SK-N-SH treated with all-trans-retinoic acid at 6 μM for 48 hours (cell line): ENCODE measurements around the gene EGFL8.

ENCODE experiments used
- ATAC-seq: fragments of 200-7000 bp; cut with Tn5 transposase; 3 replicates; pipeline ENCODE4 v1.9.1; 2020; ENCODE audit warnings: mild to moderate bottlenecking, moderate library complexity
- ARNTL ChIP-seq: fragments of 450-650 bp; formaldehyde crosslinking; IDR thresholded peaks from 2 replicates; pipeline ENCODE4 v1.5.0; 2020; ENCODE audit warnings: low read depth, mild to moderate bottlenecking, moderate library complexity, borderline replicate concordance
- BACH2 ChIP-seq: fragments of 250-450 bp; sonication (Bioruptor Pico); IDR thresholded peaks from 2 replicates; pipeline ENCODE4 v1.9.0; 2021; ENCODE audit warnings: mild to moderate bottlenecking, borderline replicate concordance
- CREB5 ChIP-seq: fragments of 250-450 bp; sonication (Bioruptor Pico); IDR thresholded peaks from 2 replicates; pipeline ENCODE4 v1.5.1; 2020; ENCODE audit warnings: low read depth, mild to moderate bottlenecking, moderate library complexity
- CSRNP3 ChIP-seq: fragments of 250-450 bp; sonication (Bioruptor Pico); IDR thresholded peaks from 2 replicates; pipeline ENCODE4 v1.5.1; 2021; ENCODE audit warnings: mild to moderate bottlenecking, moderate library complexity
- ESRRG ChIP-seq: fragments of 250-450 bp; sonication (Bioruptor Pico); IDR thresholded peaks from 2 replicates; pipeline ENCODE4 v1.6.1; 2021; ENCODE audit warnings: mild to moderate bottlenecking
- GLIS3 ChIP-seq: fragments of 250-450 bp; sonication (Bioruptor Pico); IDR thresholded peaks from 2 replicates; pipeline ENCODE4 v1.5.0; 2020; ENCODE audit warnings: mild to moderate bottlenecking, moderate library complexity
- ISL1 ChIP-seq: fragments of 250-450 bp; sonication (Bioruptor Pico); IDR thresholded peaks from 2 replicates; pipeline ENCODE4 v2.1.2; 2022; ENCODE audit warnings: mild to moderate bottlenecking, moderate library complexity
- OSR1 ChIP-seq: fragments of 250-450 bp; sonication (Bioruptor Pico); IDR thresholded peaks from 2 replicates; pipeline ENCODE4 v1.8.0; 2022; ENCODE audit warnings: moderate library complexity, mild to moderate bottlenecking, inconsistent platforms
- PATZ1 ChIP-seq: fragments of 250-450 bp; sonication (Bioruptor Pico); IDR thresholded peaks from 2 replicates; pipeline ENCODE4 v1.8.0; 2020; ENCODE audit warnings: mild to moderate bottlenecking, moderate library complexity, borderline replicate concordance
- POU6F1 ChIP-seq: fragments of 250-450 bp; sonication (Bioruptor Pico); IDR thresholded peaks from 2 replicates; pipeline ENCODE4 v1.8.0; 2021; ENCODE audit warnings: low read depth, mild to moderate bottlenecking, moderate library complexity, borderline replicate concordance
- PPARA ChIP-seq: fragments of 250-450 bp; sonication (Bioruptor Pico); IDR thresholded peaks from 2 replicates; pipeline ENCODE4 v1.5.0; 2020; ENCODE audit warnings: mild to moderate bottlenecking, borderline replicate concordance
- RARB ChIP-seq: fragments of 250-450 bp; sonication (Bioruptor Pico); IDR thresholded peaks from 2 replicates; pipeline ENCODE4 v1.8.0; 2021; ENCODE audit warnings: mild to moderate bottlenecking, moderate library complexity
- SNAI2 ChIP-seq: fragments of 250-450 bp; sonication (Bioruptor Pico); IDR thresholded peaks from 2 replicates; pipeline ENCODE4 v1.5.0; 2020; ENCODE audit warnings: mild to moderate bottlenecking, moderate library complexity
- TCF4 ChIP-seq: fragments of 250-450 bp; sonication (Bioruptor Pico); IDR thresholded peaks from 2 replicates; pipeline ENCODE4 v1.8.0; 2021; ENCODE audit warnings: mild to moderate bottlenecking, moderate library complexity, borderline replicate concordance
- TOX ChIP-seq: fragments of 250-450 bp; sonication (Bioruptor Pico); IDR thresholded peaks from 2 replicates; pipeline ENCODE4 v1.8.0; 2021; ENCODE audit warnings: mild to moderate bottlenecking, moderate library complexity, borderline replicate concordance
- TSHZ2 ChIP-seq: fragments of 250-450 bp; sonication (Bioruptor Pico); IDR thresholded peaks from 2 replicates; pipeline ENCODE4 v1.5.0; 2020; ENCODE audit warnings: mild to moderate bottlenecking, moderate library complexity
- ZC3H10 ChIP-seq: fragments of 250-450 bp; sonication (Bioruptor Pico); IDR thresholded peaks from 2 replicates; pipeline ENCODE4 v1.5.1; 2021; ENCODE audit warnings: mild to moderate bottlenecking, moderate library complexity
- ZFP3 ChIP-seq: fragments of 250-450 bp; sonication (Bioruptor Pico); IDR thresholded peaks from 2 replicates; pipeline ENCODE4 v1.5.0; 2020; ENCODE audit warnings: mild to moderate bottlenecking, moderate library complexity
- ZFP30 ChIP-seq: fragments of 450-650 bp; formaldehyde crosslinking; IDR thresholded peaks from 2 replicates; pipeline ENCODE4 v1.5.0; 2022; ENCODE audit warnings: mild to moderate bottlenecking, moderate library complexity
- ZNF565 ChIP-seq: fragments of 450-650 bp; formaldehyde crosslinking; conservative IDR thresholded peaks from 2 replicates; pipeline ENCODE4 v1.5.0; 2020; ENCODE audit warnings: low read depth, mild to moderate bottlenecking, moderate library complexity
- ZNF70 ChIP-seq: fragments of 450-650 bp; formaldehyde crosslinking; IDR thresholded peaks from 2 replicates; pipeline ENCODE4 v1.5.0; 2020; ENCODE audit warnings: mild to moderate bottlenecking, moderate library complexity

EGFL8 gene

GRCh38 chr6:32129297-32130088, 34.9 kb upstream of the EGFL8 start:
- TF ChIP-seq RARB (CRISPR knock-in tag) = no peak
- TF ChIP-seq ZNF565 (CRISPR knock-in tag) = no peak
- no peak for TF ChIP-seq TCF4 (CRISPR knock-in tag)
- TF ChIP-seq SNAI2 (CRISPR knock-in tag) = no peak
- no peak for TF ChIP-seq ARNTL (CRISPR knock-in tag)
- TF ChIP-seq TOX (CRISPR knock-in tag) = no peak
- TF ChIP-seq OSR1 (CRISPR knock-in tag) = no peak
- no peak for TF ChIP-seq POU6F1
- TF ChIP-seq ESRRG (CRISPR knock-in tag) = no peak
- no peak for TF ChIP-seq ZC3H10 (CRISPR knock-in tag)
- TF ChIP-seq ZFP3 = no peak
- no peak for TF ChIP-seq GLIS3 (CRISPR knock-in tag)
- no peak for TF ChIP-seq ZFP30 (CRISPR knock-in tag)
- no peak for TF ChIP-seq PPARA
- TF ChIP-seq ISL1 (CRISPR knock-in tag) = no peak
- no peak for TF ChIP-seq TSHZ2 (CRISPR knock-in tag)
- no peak for TF ChIP-seq ZNF70 (CRISPR knock-in tag)
- TF ChIP-seq CSRNP3 (CRISPR knock-in tag) = no peak
- ATAC-seq = peak; percentile 25

- no peak for ATAC-seq
- no peak for TF ChIP-seq PATZ1 (CRISPR knock-in tag)
- no peak for TF ChIP-seq CSRNP3 (CRISPR knock-in tag)
- TF ChIP-seq ZC3H10 (CRISPR knock-in tag) = no peak
- no peak for TF ChIP-seq ISL1 (CRISPR knock-in tag)
- no peak for TF ChIP-seq TOX (CRISPR knock-in tag)
- no peak for TF ChIP-seq ZNF565 (CRISPR knock-in tag)
- TF ChIP-seq CREB5 (CRISPR knock-in tag) = no peak
- no peak for TF ChIP-seq ZNF70 (CRISPR knock-in tag)
- TF ChIP-seq TSHZ2 (CRISPR knock-in tag) = no peak
- TF ChIP-seq POU6F1 = no peak
- no peak for TF ChIP-seq TCF4 (CRISPR knock-in tag)
- TF ChIP-seq PPARA = no peak
- no peak for TF ChIP-seq OSR1 (CRISPR knock-in tag)
- no peak for TF ChIP-seq ARNTL (CRISPR knock-in tag)
- TF ChIP-seq ZFP30 (CRISPR knock-in tag) = no peak
- no peak for TF ChIP-seq GLIS3 (CRISPR knock-in tag)
- TF ChIP-seq BACH2 = no peak
- no peak for TF ChIP-seq RARB (CRISPR knock-in tag)
- no peak for TF ChIP-seq ZFP3
- TF ChIP-seq, all 23 proteins: peak for 0
Measured at GRCh38 chr6:32131439-32131948, 32.9 kb upstream of the EGFL8 start.
